ENCODE data around the gene NYAP2. TPM values are rescaled to one million over a fixed set of nuclear protein-coding genes. Genes with fewer than 3 reads are reported as not detected.

The NYAP2 gene
- polyA plus RNA-seq, 3 donors: not detected

GRCh38 chr2:225493420-225494099 is 94.0 kb downstream of the NYAP2 start:
- H3K27ac ChIP-seq (ENCODE audit: low read depth in 1 of 2, low read length in 2 of 2): no peak overlapping the region
- no peak overlapping the region for H2AFZ ChIP-seq (ENCODE audit: insufficient read depth, low read depth, low read length, poor library complexity, severe bottlenecking)
- no peaks in the 10 kb centered on the region for H4K20me1 ChIP-seq (ENCODE audit: insufficient read depth, low read length)
- TF ChIP-seq CTCF (IDR thresholded peaks at IDR 0.05): no peak
- Mint-ChIP-seq H3K36me3 (no peaks in the 10 kb centered on the region), H3K4me1 (no peaks in the 10 kb centered on the region), H3K27me3 (ENCODE audit: low read depth in 3 of 3) (peaks cover 0 to 3% (median 0%) of the 10 kb centered on the region in 3 donors), H3K9me3 (peaks cover 0 to 4% (median 0%) of the 10 kb centered on the region in 7 donors), H3K4me3 (no peak overlapping the region), H3K27ac (no peak overlapping the region)
- H3K9ac ChIP-seq (ENCODE audit: insufficient read depth, low read length, poor library complexity, severe bottlenecking): no peak overlapping the region
- no peaks in the 10 kb centered on the region for H3K4me1 ChIP-seq (ENCODE audit: control insufficient read depth in 1 of 2, insufficient read depth in 2 of 2, low read length in 2 of 2)
- no peak for DNase-seq
- intact Hi-C loops (cut with micrococcal nuclease): no loop called here
- H3K4me2 ChIP-seq (replicated peaks; ENCODE audit: extremely low read depth, low read length, poor library complexity, severe bottlenecking): no peak overlapping the region
- no CpG with 5 or more reads among the region's 5 CpGs for WGBS (ENCODE audit: insufficient coverage)
- H3K27me3 ChIP-seq (ENCODE audit: control insufficient read depth in 2 of 2, insufficient read depth in 2 of 2, low read length in 2 of 2): no peaks in the 10 kb centered on the region
- no peaks in the 10 kb centered on the region for H3K9me3 ChIP-seq (replicated peaks in 1 of 2; ENCODE audit: control insufficient read depth in 1 of 2, insufficient read depth in 1 of 2, low read length in 2 of 2)
- H3K79me2 ChIP-seq (ENCODE audit: insufficient read depth, low read length): no peaks in the 10 kb centered on the region
- H3K36me3 ChIP-seq (replicated peaks in 1 of 2; ENCODE audit: control insufficient read depth in 1 of 2, insufficient read depth in 2 of 2, low read length in 2 of 2): no peaks in the 10 kb centered on the region
- no peak overlapping the region for H3K4me3 ChIP-seq (replicated peaks in 1 of 3; ENCODE audit: low read depth in 2 of 3, low read length in 3 of 3)

- no peak overlapping the region for H3K27ac Mint-ChIP-seq
- H3K4me1 Mint-ChIP-seq: no peaks in the 10 kb centered on the region
- Histone ChIP-seq H3K9ac (ENCODE audit: insufficient read depth, low read length, poor library complexity, severe bottlenecking) (no peak overlapping the region), H3K4me3 (replicated peaks in 1 of 3; ENCODE audit: low read depth in 2 of 3, low read length in 3 of 3) (no peak overlapping the region), H2AFZ (ENCODE audit: insufficient read depth, low read depth, low read length, poor library complexity, severe bottlenecking) (no peak overlapping the region), H3K79me2 (ENCODE audit: insufficient read depth, low read length) (no peaks in the 10 kb centered on the region), H3K4me1 (ENCODE audit: control insufficient read depth in 1 of 2, insufficient read depth in 2 of 2, low read length in 2 of 2) (no peaks in the 10 kb centered on the region), H3K27ac (ENCODE audit: low read depth in 1 of 2, low read length in 2 of 2) (no peak overlapping the region), H3K4me2 (replicated peaks; ENCODE audit: extremely low read depth, low read length, poor library complexity, severe bottlenecking) (no peak overlapping the region), H4K20me1 (ENCODE audit: insufficient read depth, low read length) (no peaks in the 10 kb centered on the region), H3K36me3 (replicated peaks in 1 of 2; ENCODE audit: control insufficient read depth in 1 of 2, insufficient read depth in 2 of 2, low read length in 2 of 2) (no peaks in the 10 kb centered on the region), H3K9me3 (replicated peaks in 1 of 2; ENCODE audit: control insufficient read depth in 1 of 2, insufficient read depth in 1 of 2, low read length in 2 of 2) (no peaks in the 10 kb centered on the region), H3K27me3 (ENCODE audit: control insufficient read depth in 2 of 2, insufficient read depth in 2 of 2, low read length in 2 of 2) (no peaks in the 10 kb centered on the region)
- peaks cover 0 to 3% (median 0%) of the 10 kb centered on the region in 3 donors for H3K27me3 Mint-ChIP-seq (ENCODE audit: low read depth in 3 of 3)
- no peak for DNase-seq
- no peak overlapping the region for H3K4me3 Mint-ChIP-seq
- intact Hi-C loops (cut with micrococcal nuclease): no loop called here
- H3K9me3 Mint-ChIP-seq: peaks cover 0 to 4% (median 0%) of the 10 kb centered on the region in 7 donors
- H3K36me3 Mint-ChIP-seq: no peaks in the 10 kb centered on the region
- no peak for TF ChIP-seq CTCF (IDR thresholded peaks at IDR 0.05)
These were observed 94.6 kb downstream of the NYAP2 start for GRCh38 chr2:225494100-225494459.
